Measurements from ENCODE around the gene SEC61B. TPM values are rescaled to one million over a fixed set of nuclear protein-coding genes. Genes with fewer than 3 reads are reported as not detected.

The SEC61B gene
- total RNA-seq, 1 donor from 2014 or later, result 83.7 TPM

DNA sequence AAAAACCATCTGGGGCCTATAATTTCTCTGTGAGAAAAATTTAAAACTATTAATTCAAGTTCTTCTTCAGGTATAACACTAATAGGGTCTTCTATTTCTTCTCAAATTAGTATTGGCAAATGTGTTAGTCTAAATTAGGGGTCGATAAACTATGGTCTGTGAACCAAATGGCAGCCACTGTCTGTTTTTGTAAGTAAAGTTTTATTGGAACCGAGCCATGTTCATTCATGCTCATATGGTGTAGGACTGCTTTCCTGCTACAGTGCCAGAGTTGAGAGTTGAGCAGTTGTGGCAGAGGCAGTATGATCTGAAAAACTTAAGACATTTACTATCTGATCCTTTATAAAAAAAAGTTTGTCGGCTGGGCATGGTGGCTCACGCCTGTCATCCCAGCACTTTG, 29.1 kb downstream of the SEC61B start:
- no peaks in the 10 kb centered on the region for H3K36me3 Mint-ChIP-seq
- no peaks in the 10 kb centered on the region for H3K4me1 ChIP-seq

DNA sequence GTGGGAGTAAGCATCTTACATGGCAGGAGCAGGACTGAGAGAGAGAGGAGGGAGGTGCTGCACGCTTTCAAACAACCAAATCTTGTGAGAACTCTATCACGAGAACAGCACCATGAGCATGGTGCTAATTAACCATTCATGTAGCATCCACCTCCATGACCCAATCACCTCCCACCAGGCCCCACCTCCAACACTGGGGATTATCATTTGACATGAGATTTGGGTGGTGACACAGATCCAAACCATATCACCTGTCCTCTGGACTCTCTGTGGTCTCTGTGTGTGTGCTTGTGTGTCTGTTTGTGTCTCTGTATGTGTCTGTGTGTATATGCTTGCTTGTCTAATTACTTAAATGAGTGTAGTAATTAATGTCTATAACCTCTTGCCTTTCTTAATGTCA, 31.1 kb downstream of the SEC61B start:
- Histone ChIP-seq H3K79me2 (ENCODE audit: low read depth) (no peaks in the 10 kb centered on the region), H3K4me2 (no peak overlapping the region), H3K27ac (no peak overlapping the region), H2AFZ (replicated peaks) (no peak overlapping the region), H3K36me3 (no peaks in the 10 kb centered on the region), H3F3A (ENCODE audit: low read depth) (no peaks in the 10 kb centered on the region), H3K4me1 (no peaks in the 10 kb centered on the region), H3K27me3 (no peaks in the 10 kb centered on the region), H4K20me1 (ENCODE audit: low read depth) (no peaks in the 10 kb centered on the region), H3K4me3 (no peak overlapping the region), H3K9me3 (ENCODE audit: low read depth) (no peaks in the 10 kb centered on the region), H3K9ac (no peak overlapping the region)
- Mint-ChIP-seq H3K4me3 (no peak overlapping the region), H3K27ac (peak overlapping the region; percentile 60), H3K9me3 (no peaks in the 10 kb centered on the region), H3K4me1 (no peaks in the 10 kb centered on the region), H3K36me3 (no peaks in the 10 kb centered on the region), H3K27me3 (ENCODE audit: insufficient read depth, low read depth) (no peaks in the 10 kb centered on the region)
- DNase-seq (ENCODE audit: low spot score), result no peak
- TF ChIP-seq, protein P1, sequence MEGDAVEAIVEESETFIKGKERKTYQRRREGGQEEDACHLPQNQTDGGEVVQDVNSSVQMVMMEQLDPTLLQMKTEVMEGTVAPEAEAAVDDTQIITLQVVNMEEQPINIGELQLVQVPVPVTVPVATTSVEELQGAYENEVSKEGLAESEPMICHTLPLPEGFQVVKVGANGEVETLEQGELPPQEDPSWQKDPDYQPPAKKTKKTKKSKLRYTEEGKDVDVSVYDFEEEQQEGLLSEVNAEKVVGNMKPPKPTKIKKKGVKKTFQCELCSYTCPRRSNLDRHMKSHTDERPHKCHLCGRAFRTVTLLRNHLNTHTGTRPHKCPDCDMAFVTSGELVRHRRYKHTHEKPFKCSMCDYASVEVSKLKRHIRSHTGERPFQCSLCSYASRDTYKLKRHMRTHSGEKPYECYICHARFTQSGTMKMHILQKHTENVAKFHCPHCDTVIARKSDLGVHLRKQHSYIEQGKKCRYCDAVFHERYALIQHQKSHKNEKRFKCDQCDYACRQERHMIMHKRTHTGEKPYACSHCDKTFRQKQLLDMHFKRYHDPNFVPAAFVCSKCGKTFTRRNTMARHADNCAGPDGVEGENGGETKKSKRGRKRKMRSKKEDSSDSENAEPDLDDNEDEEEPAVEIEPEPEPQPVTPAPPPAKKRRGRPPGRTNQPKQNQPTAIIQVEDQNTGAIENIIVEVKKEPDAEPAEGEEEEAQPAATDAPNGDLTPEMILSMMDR (IDR thresholded peaks at IDR 0.05), result no peak
- TF ChIP-seq EZH2phosphoT487 (IDR thresholded peaks at IDR 0.05) (no peak), EZH2 (IDR thresholded peaks at IDR 0.05) (no peak)

More for the DNA sequence above, 29.1 kb downstream of the SEC61B start:
- no peaks in the 10 kb centered on the region for H4K20me1 ChIP-seq (ENCODE audit: low read depth)
- Mint-ChIP-seq H3K27me3 (ENCODE audit: insufficient read depth, low read depth) (no peaks in the 10 kb centered on the region), H3K27ac (no peak overlapping the region), H3K4me1 (no peaks in the 10 kb centered on the region), H3K9me3 (no peaks in the 10 kb centered on the region), H3K4me3 (no peak overlapping the region)
- no peak overlapping the region for H3K4me2 ChIP-seq
- H3K27me3 ChIP-seq, result no peaks in the 10 kb centered on the region
- H3K9me3 ChIP-seq (ENCODE audit: low read depth), result no peaks in the 10 kb centered on the region
- no peaks in the 10 kb centered on the region for H3K36me3 ChIP-seq
- H3K4me3 ChIP-seq, result no peak overlapping the region
- no peak for TF ChIP-seq EZH2 (IDR thresholded peaks at IDR 0.05)
- TF ChIP-seq, protein P1 (IDR thresholded peaks at IDR 0.05), result no peak
- TF ChIP-seq EZH2phosphoT487 (IDR thresholded peaks at IDR 0.05), result no peak
- no peak for DNase-seq (ENCODE audit: low spot score)
- no peak overlapping the region for H3K9ac ChIP-seq
- H3F3A ChIP-seq (ENCODE audit: low read depth), result no peaks in the 10 kb centered on the region
- H3K79me2 ChIP-seq (ENCODE audit: low read depth), result no peaks in the 10 kb centered on the region
- no peak overlapping the region for H3K27ac ChIP-seq
- H2AFZ ChIP-seq (replicated peaks), result no peak overlapping the region

GRCh38 chr9:99253772-99254431, 31.8 kb downstream of the SEC61B start:
- TF ChIP-seq EZH2 (IDR thresholded peaks at IDR 0.05) (no peak), EZH2phosphoT487 (IDR thresholded peaks at IDR 0.05) (no peak)
- TF ChIP-seq, protein P1 (IDR thresholded peaks at IDR 0.05), result no peak
- Histone ChIP-seq H2AFZ (replicated peaks) (no peak overlapping the region), H3K4me1 (peaks cover 2% of the 10 kb centered on the region), H3K9ac (no peak overlapping the region), H3K4me3 (no peak overlapping the region), H3K9me3 (ENCODE audit: low read depth) (no peaks in the 10 kb centered on the region), H3K4me2 (no peak overlapping the region), H3K27ac (no peak overlapping the region), H3K27me3 (no peaks in the 10 kb centered on the region), H4K20me1 (ENCODE audit: low read depth) (no peaks in the 10 kb centered on the region), H3K36me3 (no peaks in the 10 kb centered on the region), H3K79me2 (ENCODE audit: low read depth) (no peaks in the 10 kb centered on the region), H3F3A (ENCODE audit: low read depth) (no peaks in the 10 kb centered on the region)
- peak; percentile 38 for DNase-seq (ENCODE audit: low spot score)
- H3K4me1 Mint-ChIP-seq, result peaks cover 3% of the 10 kb centered on the region
- H3K9me3 Mint-ChIP-seq, result no peaks in the 10 kb centered on the region
- no peak overlapping the region for H3K4me3 Mint-ChIP-seq
- H3K27me3 Mint-ChIP-seq (ENCODE audit: insufficient read depth, low read depth), result no peaks in the 10 kb centered on the region
- H3K27ac Mint-ChIP-seq, result no peak overlapping the region
- H3K36me3 Mint-ChIP-seq, result no peaks in the 10 kb centered on the region

Data from neural progenitor cell (in vitro differentiated cells).